Lung (tissue), 12 donors: ENCODE data around the gene ST6GALNAC2. TPM values are rescaled to one million over a fixed set of nuclear protein-coding genes. Genes with fewer than 3 reads are reported as not detected.

ENCODE experiments used
- ATAC-seq: fragments of 200-7000 bp; cut with Tn5 transposase; one replicate; pipeline ENCODE4 v1.9.1; 2020; ENCODE audit warnings: moderate number of reproducible peaks; ENCODE audit not compliant: insufficient read depth, low FRiP score
- DNase-seq, 3 donors: peaks; one replicate each; pipeline ENCODE4 v3.0.0-alpha.2; 2013 to 2017
- H3K27ac ChIP-seq, 2 donors: one replicate each; pipeline ENCODE4 v1.5.1; 2013; ENCODE audit warnings: mild to moderate bottlenecking in 2 of 2, moderate library complexity in 2 of 2, control low read depth in 1 of 2, inconsistent platforms in 1 of 2, low read depth in 1 of 2, low read length in 1 of 2
- H3K27me3 ChIP-seq, 3 donors: one replicate each; pipeline ENCODE4 v1.5.1; 2013; ENCODE audit warnings: low read length in 2 of 3; ENCODE audit not compliant: control insufficient read depth in 3 of 3, insufficient read depth in 3 of 3
- H3K36me3 ChIP-seq, 4 donors: one replicate each; pipeline ENCODE4 v1.5.1; 2013; ENCODE audit warnings: low read length in 4 of 4, mild to moderate bottlenecking in 1 of 4, moderate library complexity in 1 of 4; ENCODE audit not compliant: control insufficient read depth in 4 of 4, insufficient read depth in 4 of 4
- H3K4me1 ChIP-seq, 5 donors: one replicate each; pipeline ENCODE4 v1.5.1; 2013; ENCODE audit warnings: low read length in 5 of 5, mild to moderate bottlenecking in 2 of 5, moderate library complexity in 1 of 5; ENCODE audit not compliant: control insufficient read depth in 5 of 5, insufficient read depth in 5 of 5
- H3K4me3 ChIP-seq: one replicate; pipeline ENCODE4 v1.5.1; 2013; ENCODE audit warnings: mild to moderate bottlenecking, control low read depth, moderate library complexity
- H3K9ac ChIP-seq, 2 donors: one replicate each; pipeline ENCODE4 v1.5.1; 2013; ENCODE audit warnings: low read length in 2 of 2, control low read depth in 1 of 2; ENCODE audit not compliant: insufficient read depth in 1 of 2
- H3K9me3 ChIP-seq, 4 donors: one replicate each; pipeline ENCODE4 v1.5.1; 2013; ENCODE audit warnings: low read length in 3 of 4, mild to moderate bottlenecking in 1 of 4, moderate library complexity in 1 of 4; ENCODE audit not compliant: control insufficient read depth in 4 of 4, insufficient read depth in 3 of 4
- WGBS, 2 donors: extraction: QIAGEN DNeasy Blood & Tissue Kit; methylation state at CpG; one replicate each; pipeline ENCODE4 v1.1.7; 2013; 5-methylcytosine and 5-hydroxymethylcytosine counted together
- polyA plus RNA-seq, 2 donors: library from polyadenylated mRNA; stranded (reverse); fragments of 200-250 nt; gene quantifications; one replicate each; pipeline ENCODE4 v1.2.1, GENCODE V29; 2013
- total RNA-seq, 2 donors: library from RNA; depleted of rRNA in 1 of 2; stranded (reverse); fragments of >200 nt in 1 of 2; gene quantifications; one replicate each; pipeline ENCODE4 v1.2.1, GENCODE V29; 2014 to 2021
- TF ChIP-seq, protein P1 (sequence below): IDR thresholded peaks from 2 replicates; pipeline ENCODE4 v1.5.1; 2012; ENCODE audit warnings: mild to moderate bottlenecking; ENCODE audit errors: control extremely low read depth, extremely low read depth
- donor health status: control.
- donor health status: control.
- donor health status: Bipolar disorder and iron deficiency.
- donor health status: healthy.
- donor health status: DM: yes; HTN: yes; CAD: no.

The ST6GALNAC2 gene
- total and polyA plus RNA-seq, 4 donors: 12.1 to 38.0 (median 18.1) TPM

DNA sequence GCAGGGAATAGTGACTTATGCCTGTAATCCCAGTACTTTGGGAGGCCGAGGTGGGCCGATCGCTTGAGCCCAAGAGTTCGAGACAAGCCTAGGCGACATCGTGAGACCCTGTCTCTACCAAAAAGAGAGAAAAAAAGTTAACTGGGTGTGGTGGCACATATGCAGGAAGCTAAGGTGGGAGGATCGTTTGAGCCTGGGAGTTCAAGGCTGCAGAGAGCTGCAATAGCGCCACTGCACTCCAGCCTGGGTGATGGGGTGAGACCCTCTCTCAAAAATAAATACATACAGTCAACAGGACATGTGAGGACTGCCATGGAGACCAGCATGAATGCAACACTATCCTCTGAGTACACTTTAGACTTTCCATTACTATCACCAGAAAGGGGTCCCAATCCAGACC lies 15.4 kb upstream of the ST6GALNAC2 start:
- ATAC-seq (no peak), DNase-seq (no peak)
- TF ChIP-seq, protein P1, sequence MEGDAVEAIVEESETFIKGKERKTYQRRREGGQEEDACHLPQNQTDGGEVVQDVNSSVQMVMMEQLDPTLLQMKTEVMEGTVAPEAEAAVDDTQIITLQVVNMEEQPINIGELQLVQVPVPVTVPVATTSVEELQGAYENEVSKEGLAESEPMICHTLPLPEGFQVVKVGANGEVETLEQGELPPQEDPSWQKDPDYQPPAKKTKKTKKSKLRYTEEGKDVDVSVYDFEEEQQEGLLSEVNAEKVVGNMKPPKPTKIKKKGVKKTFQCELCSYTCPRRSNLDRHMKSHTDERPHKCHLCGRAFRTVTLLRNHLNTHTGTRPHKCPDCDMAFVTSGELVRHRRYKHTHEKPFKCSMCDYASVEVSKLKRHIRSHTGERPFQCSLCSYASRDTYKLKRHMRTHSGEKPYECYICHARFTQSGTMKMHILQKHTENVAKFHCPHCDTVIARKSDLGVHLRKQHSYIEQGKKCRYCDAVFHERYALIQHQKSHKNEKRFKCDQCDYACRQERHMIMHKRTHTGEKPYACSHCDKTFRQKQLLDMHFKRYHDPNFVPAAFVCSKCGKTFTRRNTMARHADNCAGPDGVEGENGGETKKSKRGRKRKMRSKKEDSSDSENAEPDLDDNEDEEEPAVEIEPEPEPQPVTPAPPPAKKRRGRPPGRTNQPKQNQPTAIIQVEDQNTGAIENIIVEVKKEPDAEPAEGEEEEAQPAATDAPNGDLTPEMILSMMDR: no peak
- H3K36me3 ChIP-seq: no peaks in the 10 kb centered on the region
- no peaks in the 10 kb centered on the region for H3K27me3 ChIP-seq
- peaks cover 0 to 9% (median 0%) of the 10 kb centered on the region in 5 donors for H3K4me1 ChIP-seq
- no peak overlapping the region for H3K4me3 ChIP-seq
- peaks cover 0 to 3% (median 0%) of the 10 kb centered on the region in 4 donors for H3K9me3 ChIP-seq
- no peak overlapping the region for H3K9ac ChIP-seq
- 77 to 85% methylated on average over 8 of the region's 8 CpGs for WGBS, 2 donors
- H3K27ac ChIP-seq: no peak overlapping the region

DNA sequence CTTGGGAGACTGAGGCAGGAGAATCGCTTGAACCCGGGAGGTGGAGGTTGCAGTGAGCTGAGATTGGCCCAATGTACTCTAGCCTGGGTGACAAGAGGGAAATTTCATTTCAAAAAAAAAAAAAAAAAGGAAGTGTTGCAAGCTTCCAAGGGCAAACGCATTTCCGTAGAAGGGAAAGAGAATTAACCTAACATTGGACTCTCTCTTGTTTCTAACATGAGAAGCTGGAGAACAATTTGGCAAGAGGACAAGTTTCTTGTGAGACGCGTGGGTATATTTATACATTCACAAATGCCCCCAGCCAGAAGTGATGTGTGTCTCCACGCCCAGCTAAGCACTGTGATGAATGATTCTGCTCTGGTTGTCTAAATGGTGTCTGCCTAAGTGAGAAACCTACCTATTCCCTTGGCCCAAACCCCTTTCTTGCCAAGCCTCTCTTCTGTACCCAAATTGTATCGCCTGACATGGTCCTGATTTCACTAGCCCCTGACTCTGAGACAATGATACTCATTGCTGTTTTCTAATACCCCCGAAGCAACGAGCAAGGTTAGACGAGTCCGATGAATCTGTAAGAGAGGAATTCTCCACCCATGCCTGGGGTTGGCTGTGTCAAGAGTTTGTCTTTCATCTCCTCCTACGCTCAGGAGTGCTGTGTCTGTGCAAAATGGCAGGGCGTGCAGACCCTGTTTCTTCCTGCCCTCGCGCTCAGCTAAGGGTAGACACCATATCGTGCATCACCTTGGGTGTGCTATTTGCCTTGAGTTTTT lies 14.2 kb upstream of the ST6GALNAC2 start:
- TF ChIP-seq, protein P1: no peak
- H3K4me3 ChIP-seq: no peak overlapping the region
- ATAC-seq (no peak), DNase-seq (peak in 2 of 3 donors; percentile 22 to 24)
- WGBS, 2 donors: 51 to 62% methylated on average over 17 of the region's 17 CpGs
- H3K9ac ChIP-seq: no peak overlapping the region
- H3K36me3 ChIP-seq: no peaks in the 10 kb centered on the region
- peaks cover 0 to 3% (median 0%) of the 10 kb centered on the region in 4 donors for H3K9me3 ChIP-seq
- peak overlapping the region in 1 of 2 donors; percentile 56 for H3K27ac ChIP-seq
- H3K4me1 ChIP-seq: peaks cover 0 to 9% (median 0%) of the 10 kb centered on the region in 5 donors
- H3K27me3 ChIP-seq: no peaks in the 10 kb centered on the region

DNA sequence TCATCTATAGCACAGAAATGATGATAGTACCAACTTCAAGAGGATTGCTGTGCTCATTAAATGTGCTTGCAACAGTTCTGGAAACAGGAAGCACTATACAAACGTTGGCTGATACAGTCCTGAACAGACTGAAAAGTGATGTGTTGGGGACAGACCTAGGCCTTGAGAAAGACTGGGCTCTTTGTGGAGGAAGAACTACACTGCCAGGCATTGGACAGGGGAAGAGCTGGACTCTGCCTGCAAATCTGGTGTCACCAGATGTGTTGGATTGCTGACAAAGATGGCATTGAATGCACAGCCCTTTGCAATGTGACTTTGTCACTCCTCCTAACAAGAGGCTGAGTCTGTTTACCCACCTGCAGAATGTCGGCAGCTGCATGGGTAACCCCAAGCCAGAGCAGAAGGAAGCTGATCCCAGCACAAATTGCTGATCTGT lies 12.4 kb upstream of the ST6GALNAC2 start:
- TF ChIP-seq, protein P1: no peak
- Histone ChIP-seq H3K9me3 (peaks cover 0 to 3% (median 0%) of the 10 kb centered on the region in 4 donors), H3K4me3 (no peak overlapping the region), H3K27me3 (peaks cover 0 to 2% (median 0%) of the 10 kb centered on the region in 3 donors), H3K9ac (no peak overlapping the region), H3K27ac (peak overlapping the region in 1 of 2 donors; percentile 24), H3K4me1 (peaks cover 0 to 9% (median 0%) of the 10 kb centered on the region in 5 donors), H3K36me3 (no peaks in the 10 kb centered on the region)
- no peak for DNase-seq
- peak; percentile 61 for ATAC-seq
- WGBS, 2 donors: 7 to 23% methylated on average over 2 of the region's 2 CpGs
